ENCODE data around the gene UBE2G1. TPM values are rescaled to one million over a fixed set of nuclear protein-coding genes. Genes with fewer than 3 reads are reported as not detected.

UBE2G1 gene
- total and polyA plus RNA-seq, 2 of the 8 experiments (the other 6 are each of a cell fraction or from before 2014, with no cell fraction given), result 73.9 to 170 TPM

GRCh38 chr17:4295686-4296085 is 70.8 kb downstream of the UBE2G1 start (continued):
- TF ChIP-seq USF2 (IDR thresholded peaks at IDR 0.05; ENCODE audit: low read length) (no peak), SIN3A (conservative IDR thresholded peaks at IDR 0.05 in 1 of 2, IDR thresholded peaks at IDR 0.05 in 1 of 2; ENCODE audit: low read depth in 1 of 2, low read length in 2 of 2) (no peak), RAD21 (IDR thresholded peaks at IDR 0.05 in 1 of 2, conservative IDR thresholded peaks at IDR 0.05 in 1 of 2; ENCODE audit: low read depth in 2 of 2, low read length in 2 of 2) (no peak), CBX8 (IDR thresholded peaks at IDR 0.05; ENCODE audit: borderline replicate concordance, low read depth, low read length) (no peak)

Data from H1 (cell line).